Chondrocyte (in vitro differentiated cells): ENCODE results near the gene UBA6. TPM values are rescaled to one million over a fixed set of nuclear protein-coding genes. Genes with fewer than 3 reads are reported as not detected.
"Not testable (repeated sequence)": the region's sequence is repeated elsewhere in the genome, so short reads cannot be mapped to it uniquely, and the experiment has no call there.

ENCODE experiments used
- DNase-seq: peaks from one replicate; pipeline ENCODE4 v3.0.0; 2021; ENCODE audit warnings: mixed read lengths, low spot score
- H3K27ac Mint-ChIP-seq: one replicate; pipeline ENCODE4 v1.8.0; 2021; ENCODE audit warnings: mild to moderate bottlenecking, moderate library complexity, mixed read lengths; ENCODE audit not compliant: unreplicated experiment
- H3K27me3 Mint-ChIP-seq: 2 replicates; pipeline ENCODE4 v1.8.0; 2021; ENCODE audit warnings: low read depth, mixed read lengths
- H3K36me3 Mint-ChIP-seq: 2 replicates; pipeline ENCODE4 v1.8.0; 2021; ENCODE audit warnings: low read depth, mixed read lengths
- H3K4me1 Mint-ChIP-seq: 2 replicates; pipeline ENCODE4 v1.8.0; 2021; ENCODE audit warnings: low read depth, mild to moderate bottlenecking, mixed read lengths
- H3K4me3 Mint-ChIP-seq: one replicate; pipeline ENCODE4 v1.8.0; 2021; ENCODE audit warnings: mild to moderate bottlenecking, moderate library complexity, mixed read lengths; ENCODE audit not compliant: unreplicated experiment
- H3K9me3 Mint-ChIP-seq: 2 replicates; pipeline ENCODE4 v1.8.0; 2021; ENCODE audit warnings: low read depth, mixed read lengths
- CTCF ChIP-seq: fragments of 200-600 bp; sonication (generic); IDR thresholded peaks from 2 replicates; pipeline ENCODE4 v1.5.0; 2021; ENCODE audit warnings: antibody characterized with exemption, mild to moderate bottlenecking, moderate library complexity
- total RNA-seq: library from RNA; stranded (reverse); gene quantifications from 3 replicates; pipeline ENCODE4 v1.2.1, GENCODE V29; 2021

UBA6 gene
- total RNA-seq, 1 donor from 2014 or later = 61.7 TPM

- H3K36me3 Mint-ChIP-seq = no peaks in the 10 kb centered on the region
- H3K4me1 Mint-ChIP-seq = peaks cover 8% of the 10 kb centered on the region
- no peak for TF ChIP-seq CTCF
- H3K4me3 Mint-ChIP-seq = no peak overlapping the region
- H3K27ac Mint-ChIP-seq = peak overlapping the region; percentile 8
- DNase-seq = no peak
- no peaks in the 10 kb centered on the region for H3K27me3 Mint-ChIP-seq
- H3K9me3 Mint-ChIP-seq = no peaks in the 10 kb centered on the region
These were observed 12.7 kb upstream of the UBA6 start for GRCh38 chr4:67713529-67714247.

DNA sequence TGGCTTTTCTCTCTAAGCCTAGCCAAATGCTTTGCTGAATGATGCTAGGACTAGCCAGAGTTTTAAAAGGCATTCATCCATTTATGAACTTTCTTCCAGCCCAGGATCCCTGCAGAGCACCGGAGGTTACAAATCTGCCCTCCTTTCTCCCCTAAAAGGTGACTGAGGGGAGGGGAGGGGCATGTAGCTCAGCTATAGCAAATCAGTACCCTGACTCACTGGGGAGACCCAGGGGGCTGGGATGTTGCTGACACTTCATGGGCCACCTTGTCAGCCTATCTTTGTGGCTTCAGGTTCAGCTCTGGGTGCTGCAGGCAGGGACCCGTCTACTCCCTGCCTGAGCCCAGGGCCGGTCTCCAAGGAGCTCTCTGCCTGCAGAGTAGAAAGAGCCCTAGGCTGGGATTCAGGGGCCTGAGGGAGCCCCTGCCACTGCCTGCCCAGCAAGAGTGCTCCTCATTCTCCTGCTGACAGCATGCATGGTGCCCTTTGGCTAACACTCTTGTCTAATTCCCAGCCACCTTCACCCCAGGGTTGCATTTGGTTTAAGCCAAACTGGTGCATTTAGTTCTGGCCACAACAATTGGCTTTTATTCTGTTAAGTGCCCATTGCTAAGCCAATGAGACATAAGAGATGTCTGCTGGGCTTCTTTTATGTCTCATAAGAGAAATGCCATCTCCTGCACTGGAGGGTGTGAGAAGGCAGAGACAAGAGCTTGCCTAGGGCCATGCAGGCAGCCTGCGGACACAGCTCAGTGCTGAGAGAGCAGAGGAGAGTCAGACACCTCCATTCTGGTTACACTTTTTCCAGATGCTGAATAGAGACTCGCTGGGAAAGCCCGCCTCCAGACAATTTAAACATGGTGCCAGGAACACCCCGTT, 11.9 kb upstream of the UBA6 start:
- Mint-ChIP-seq H3K27me3 (no peaks in the 10 kb centered on the region), H3K27ac (no peak overlapping the region), H3K4me1 (peaks cover 8% of the 10 kb centered on the region), H3K4me3 (no peak overlapping the region), H3K9me3 (no peaks in the 10 kb centered on the region), H3K36me3 (no peaks in the 10 kb centered on the region)
- DNase-seq = no peak
- TF ChIP-seq CTCF = no peak

DNA sequence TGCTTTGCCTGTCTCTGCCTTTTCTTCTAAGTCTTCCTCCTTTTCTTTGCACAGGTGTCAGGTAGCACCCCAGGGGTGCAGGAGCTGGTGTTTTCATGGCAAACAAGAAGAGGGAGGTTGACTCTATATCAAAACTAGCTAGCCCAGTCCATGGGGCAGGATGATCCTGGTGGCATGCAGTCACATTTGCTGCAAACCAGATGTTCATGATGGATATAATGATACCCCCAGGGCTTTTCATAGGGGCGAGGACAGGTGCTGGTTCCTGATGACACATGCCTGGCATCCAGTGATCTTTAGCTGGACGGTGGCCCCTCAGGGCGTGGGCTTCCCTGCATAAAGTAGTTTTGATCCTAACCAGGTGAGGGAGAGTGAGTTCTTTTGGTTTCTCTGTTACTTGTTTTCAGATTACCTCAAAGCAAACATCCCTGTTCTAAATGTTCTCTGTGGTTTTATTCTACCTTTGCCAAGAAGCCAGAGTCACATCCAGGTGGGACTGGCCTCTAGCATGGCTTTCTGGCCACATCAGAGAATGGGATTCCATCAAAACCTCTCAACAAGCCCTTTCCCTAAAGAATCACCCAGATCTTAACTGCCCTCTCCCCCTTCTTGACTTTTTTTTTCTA, 11.2 kb upstream of the UBA6 start:
- Mint-ChIP-seq H3K36me3 (no peaks in the 10 kb centered on the region), H3K27ac (no peak overlapping the region), H3K4me1 (peaks cover 8% of the 10 kb centered on the region), H3K9me3 (no peaks in the 10 kb centered on the region), H3K4me3 (no peak overlapping the region), H3K27me3 (no peaks in the 10 kb centered on the region)
- TF ChIP-seq CTCF = no peak
- DNase-seq = no peak

GRCh38 chr4:67706682-67707081, 5.7 kb upstream of the UBA6 start:
- H3K27me3 Mint-ChIP-seq, H3K9me3 Mint-ChIP-seq, H3K4me3 Mint-ChIP-seq, DNase-seq, H3K27ac Mint-ChIP-seq, H3K36me3 Mint-ChIP-seq: not testable (repeated sequence)
- peaks cover 14% of the 10 kb centered on the region for H3K4me1 Mint-ChIP-seq

DNA sequence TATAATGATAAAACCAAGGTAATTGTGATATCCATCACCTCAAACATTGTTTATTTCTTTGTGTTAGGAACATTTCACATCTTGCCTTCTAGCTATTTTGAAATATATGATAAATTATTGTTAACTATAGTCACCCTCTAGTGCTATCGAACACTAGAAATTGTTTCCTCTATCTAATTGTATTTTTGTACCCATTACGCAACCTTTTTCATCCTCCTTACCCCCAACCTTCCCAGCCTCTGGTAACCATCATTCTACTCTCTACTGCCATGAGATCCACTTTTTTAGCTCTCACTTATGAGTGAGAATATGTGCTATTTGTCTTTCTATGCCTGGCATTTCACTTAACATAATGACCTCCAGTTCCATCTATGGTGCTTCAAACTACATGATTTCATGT, 3.9 kb upstream of the UBA6 start:
- Mint-ChIP-seq H3K9me3 (no peaks in the 10 kb centered on the region), H3K27me3 (no peaks in the 10 kb centered on the region), H3K36me3 (peaks cover 3% of the 10 kb centered on the region), H3K4me1 (peaks cover 23% of the 10 kb centered on the region), H3K4me3 (no peak overlapping the region), H3K27ac (no peak overlapping the region)
- no peak for TF ChIP-seq CTCF
- DNase-seq = no peak
